GM23248 (cell line): ENCODE measurements around the gene CDCA7. TPM values are rescaled to one million over a fixed set of nuclear protein-coding genes. Genes with fewer than 3 reads are reported as not detected.

Experiments used
- DNase-seq: peaks from one replicate; pipeline ENCODE4 v3.0.0-alpha.2; 2015
- H2AFZ ChIP-seq: fragments of 200-600 bp; sonication (generic); 2 replicates; pipeline ENCODE4 v1.6.1; 2016; ENCODE audit warnings: antibody characterized with exemption
- H3F3A ChIP-seq: fragments of 200-600 bp; sonication (generic); 2 replicates; pipeline ENCODE4 v1.6.1; 2016; ENCODE audit warnings: mild to moderate bottlenecking, antibody characterized with exemption, mixed run types; ENCODE audit not compliant: insufficient read depth
- H3K27ac ChIP-seq: fragments of 200-600 bp; sonication (generic); 2 replicates; pipeline ENCODE4 v1.5.1; 2016; ENCODE audit warnings: mild to moderate bottlenecking
- H3K27me3 ChIP-seq: fragments of 200-600 bp; sonication (generic); replicated peaks from 2 replicates; pipeline ENCODE4 v1.6.1; 2016; ENCODE audit warnings: mild to moderate bottlenecking; ENCODE audit not compliant: insufficient read depth
- H3K36me3 ChIP-seq: fragments of 200-600 bp; sonication (generic); 2 replicates; pipeline ENCODE4 v1.6.1; 2016; ENCODE audit warnings: low read depth, mild to moderate bottlenecking
- H3K4me1 ChIP-seq: fragments of 200-600 bp; sonication (generic); 2 replicates; pipeline ENCODE4 v1.6.1; 2016; ENCODE audit warnings: mild to moderate bottlenecking; ENCODE audit not compliant: insufficient read depth
- H3K4me2 ChIP-seq: fragments of 200-600 bp; sonication (generic); one replicate; pipeline ENCODE4 v1.6.1; 2016; ENCODE audit warnings: mild to moderate bottlenecking; ENCODE audit not compliant: unreplicated experiment
- H3K4me3 ChIP-seq: fragments of 200-600 bp; sonication (generic); 2 replicates; pipeline ENCODE4 v1.5.1; 2016; ENCODE audit warnings: mild to moderate bottlenecking
- H3K79me2 ChIP-seq: fragments of 200-600 bp; sonication (generic); 2 replicates; pipeline ENCODE4 v1.6.1; 2016; ENCODE audit warnings: mild to moderate bottlenecking; ENCODE audit not compliant: insufficient read depth
- H3K9ac ChIP-seq: fragments of 200-600 bp; sonication (generic); 2 replicates; pipeline ENCODE4 v1.6.1; 2016; ENCODE audit warnings: mild to moderate bottlenecking
- H3K9me2 ChIP-seq: fragments of 200-600 bp; sonication (generic); 2 replicates; pipeline ENCODE4 v1.6.1; 2016; ENCODE audit warnings: mixed run types, mild to moderate bottlenecking, moderate library complexity; ENCODE audit not compliant: insufficient read depth
- H3K9me3 ChIP-seq: fragments of 200-600 bp; sonication (generic); one replicate; pipeline ENCODE4 v1.6.1; 2017; ENCODE audit warnings: low read depth
- H4K20me1 ChIP-seq: fragments of 200-600 bp; sonication (generic); 2 replicates; pipeline ENCODE4 v1.6.0; 2016; ENCODE audit not compliant: insufficient read depth
- EZH2 ChIP-seq: fragments of 200-600 bp; sonication (generic); IDR thresholded peaks from 2 replicates; pipeline ENCODE4 v1.6.1; 2018; ENCODE audit warnings: antibody characterized with exemption, mild to moderate bottlenecking; ENCODE audit not compliant: insufficient read depth, poor library complexity, severe bottlenecking
- EZH2phosphoT487 ChIP-seq: fragments of 200-600 bp; sonication (generic); IDR thresholded peaks from 2 replicates; pipeline ENCODE4 v1.6.1; 2018; ENCODE audit warnings: antibody characterized with exemption, moderate library complexity, mild to moderate bottlenecking, low read depth; ENCODE audit not compliant: insufficient read depth
- WGBS, 2 experiments: methylation state at CpG; one replicate each; pipeline ENCODE4 v1.1.6; 2015 to 2017; ENCODE audit warnings: low lambda C conversion rate in 2 of 2, low coverage in 1 of 2; ENCODE audit errors: missing lambda C conversion rate in 2 of 2; 5-methylcytosine and 5-hydroxymethylcytosine counted together
- in situ Hi-C: fragments of 300-500 bp; cut with MboI; formaldehyde crosslinking; loops from 2 replicates; pipeline ENCODE4 v1.15.0; 2020
- polyA plus RNA-seq: library from polyadenylated mRNA; unstranded; fragments of >200 nt; fragmentation: Nextera tagmentation; extraction: Ambion mirVana; gene quantifications from 2 replicates; pipeline ENCODE4 v1.2.1, GENCODE V29; 2016
- total RNA-seq: library from RNA; depleted of rRNA; stranded (reverse); fragments of >200 nt; shearing (Covaris generic); gene quantifications from 2 replicates; pipeline ENCODE4 v1.2.3, GENCODE V29; 2014

The CDCA7 gene
- total and polyA plus RNA-seq, 2 experiments from 2014 or later, result 3.0 to 3.2 TPM

GRCh38 chr2:173407176-173407575, 52.5 kb downstream of the CDCA7 start:
- Histone ChIP-seq H3F3A (no peaks in the 10 kb centered on the region), H3K27me3 (peaks cover 39% of the 10 kb centered on the region), H3K27ac (no peak overlapping the region), H3K4me2 (no peak overlapping the region), H3K9ac (no peak overlapping the region), H2AFZ (no peak overlapping the region), H3K79me2 (no peaks in the 10 kb centered on the region), H3K4me1 (no peaks in the 10 kb centered on the region), H3K9me2 (no peaks in the 10 kb centered on the region), H4K20me1 (no peaks in the 10 kb centered on the region), H3K36me3 (no peaks in the 10 kb centered on the region), H3K9me3 (no peaks in the 10 kb centered on the region), H3K4me3 (no peak overlapping the region)
- TF ChIP-seq EZH2 (no peak), EZH2phosphoT487 (no peak)
- in situ Hi-C loops, result loop anchor here (25.0 kb wide), 2 partner anchors 655 to 930 kb away; partner anchors contain the start of gene SP9
- 73 to 75% methylated on average over 5 of the region's 5 CpGs for WGBS, 2 experiments
- DNase-seq, result no peak

- Histone ChIP-seq H3K4me3 (no peak overlapping the region), H3K4me2 (no peak overlapping the region), H3K9me2 (no peaks in the 10 kb centered on the region), H3K27ac (no peak overlapping the region), H4K20me1 (no peaks in the 10 kb centered on the region), H3K27me3 (peaks cover 38% of the 10 kb centered on the region), H3K9ac (no peak overlapping the region), H3K36me3 (no peaks in the 10 kb centered on the region), H2AFZ (no peak overlapping the region), H3K79me2 (no peaks in the 10 kb centered on the region), H3K9me3 (no peaks in the 10 kb centered on the region), H3K4me1 (no peaks in the 10 kb centered on the region), H3F3A (no peaks in the 10 kb centered on the region)
- in situ Hi-C loops, result loop anchor here (25.0 kb wide), 2 partner anchors 655 to 930 kb away; partner anchors contain the start of gene SP9
- TF ChIP-seq EZH2, result no peak
- no peak for TF ChIP-seq EZH2phosphoT487
- no peak for DNase-seq
- WGBS, 2 experiments, result 69 to 71% methylated on average over 4 of the region's 4 CpGs
Observed at GRCh38 chr2:173407646-173408045, 53.0 kb downstream of the CDCA7 start.

DNA sequence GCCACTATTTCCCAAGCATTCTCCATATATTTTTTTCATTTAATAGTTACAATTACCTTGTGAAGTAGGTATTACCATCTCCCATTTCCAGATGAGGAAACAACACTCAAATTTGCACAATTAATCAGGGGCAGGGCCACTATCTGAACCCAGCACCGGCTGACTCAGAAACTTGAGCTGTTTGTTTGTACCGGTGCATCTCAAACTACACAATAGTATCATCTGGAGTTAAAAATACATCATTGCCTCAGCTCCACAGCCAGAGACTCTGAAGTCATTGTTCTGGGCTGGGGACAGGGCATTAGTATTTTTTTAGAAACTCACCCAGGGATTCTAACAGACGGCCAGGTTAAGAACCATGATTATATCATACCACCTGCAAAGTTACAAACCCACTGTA, 55.9 kb downstream of the CDCA7 start:
- Histone ChIP-seq H4K20me1 (no peaks in the 10 kb centered on the region), H3K4me3 (no peak overlapping the region), H3K9me3 (no peaks in the 10 kb centered on the region), H3K36me3 (no peaks in the 10 kb centered on the region), H3K9me2 (no peaks in the 10 kb centered on the region), H3K79me2 (no peaks in the 10 kb centered on the region), H3K4me1 (no peaks in the 10 kb centered on the region), H3K4me2 (no peak overlapping the region), H2AFZ (no peak overlapping the region), H3K9ac (no peak overlapping the region), H3K27me3 (peaks cover 17% of the 10 kb centered on the region), H3F3A (no peaks in the 10 kb centered on the region), H3K27ac (no peak overlapping the region)
- no peak for TF ChIP-seq EZH2phosphoT487
- TF ChIP-seq EZH2, result no peak
- in situ Hi-C loops, result loop anchor here (25.0 kb wide), 2 partner anchors 652 to 927 kb away; partner anchors contain the start of gene SP9
- 53% methylated on average over 3 of the region's 3 CpGs for WGBS, 2 experiments
- no peak for DNase-seq

DNA sequence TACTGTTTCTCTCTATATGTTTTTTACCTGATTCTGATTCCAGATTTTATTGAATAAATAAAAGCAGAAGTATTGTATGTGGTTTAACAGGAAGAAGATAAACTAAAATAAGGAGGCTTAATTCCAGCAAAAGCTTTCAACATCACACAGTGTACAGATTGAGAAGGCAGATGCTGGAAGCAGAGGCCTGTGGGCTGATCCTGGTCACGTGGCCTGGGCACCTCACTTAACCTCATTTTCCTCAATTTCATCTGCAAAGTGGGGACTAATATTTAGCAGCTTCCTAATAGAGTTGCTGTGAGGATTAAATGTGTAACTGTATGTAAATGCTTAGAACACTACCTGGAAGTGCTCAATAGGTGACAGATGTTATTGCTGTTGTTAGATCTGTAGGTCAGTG, 58.0 kb downstream of the CDCA7 start:
- no peak overlapping the region for H3K4me2 ChIP-seq
- H3K9me2 ChIP-seq, result no peaks in the 10 kb centered on the region
- no peak for DNase-seq
- peaks cover 20% of the 10 kb centered on the region for H3K27me3 ChIP-seq
- no peaks in the 10 kb centered on the region for H3K9me3 ChIP-seq
- no peaks in the 10 kb centered on the region for H4K20me1 ChIP-seq
- TF ChIP-seq EZH2, result no peak
- no peak for TF ChIP-seq EZH2phosphoT487
- H3K4me3 ChIP-seq, result no peak overlapping the region
- no peak overlapping the region for H3K27ac ChIP-seq
- no peaks in the 10 kb centered on the region for H3K36me3 ChIP-seq
- no peaks in the 10 kb centered on the region for H3F3A ChIP-seq
- 55 to 78% methylated on average over 1 of the region's 1 CpG for WGBS, 2 experiments
- H3K79me2 ChIP-seq, result no peaks in the 10 kb centered on the region
- in situ Hi-C loops, result loop anchor here (25.0 kb wide), 2 partner anchors 650 to 925 kb away; partner anchors contain the start of gene SP9
- H2AFZ ChIP-seq, result no peak overlapping the region
- H3K4me1 ChIP-seq, result no peaks in the 10 kb centered on the region
- no peak overlapping the region for H3K9ac ChIP-seq

- Histone ChIP-seq H3K27ac (no peak overlapping the region), H3K9me3 (no peaks in the 10 kb centered on the region), H4K20me1 (no peaks in the 10 kb centered on the region), H3K4me2 (no peak overlapping the region), H3K4me1 (no peaks in the 10 kb centered on the region), H3K36me3 (no peaks in the 10 kb centered on the region), H3F3A (no peaks in the 10 kb centered on the region), H3K4me3 (no peak overlapping the region), H2AFZ (no peak overlapping the region), H3K9ac (no peak overlapping the region), H3K27me3 (peaks cover 20% of the 10 kb centered on the region), H3K79me2 (no peaks in the 10 kb centered on the region), H3K9me2 (no peaks in the 10 kb centered on the region)
- 74 to 77% methylated on average over 1 of the region's 1 CpG for WGBS, 2 experiments
- DNase-seq, result peak; percentile 41
- in situ Hi-C loops, result loop anchor here (25.0 kb wide), 2 partner anchors 647 to 922 kb away; partner anchors contain the start of gene SP9
- TF ChIP-seq EZH2phosphoT487, result no peak
- TF ChIP-seq EZH2, result no peak
Observed at GRCh38 chr2:173414823-173415322, 60.2 kb downstream of the CDCA7 start.
